ENCODE data around the gene UBXN11.

DNA sequence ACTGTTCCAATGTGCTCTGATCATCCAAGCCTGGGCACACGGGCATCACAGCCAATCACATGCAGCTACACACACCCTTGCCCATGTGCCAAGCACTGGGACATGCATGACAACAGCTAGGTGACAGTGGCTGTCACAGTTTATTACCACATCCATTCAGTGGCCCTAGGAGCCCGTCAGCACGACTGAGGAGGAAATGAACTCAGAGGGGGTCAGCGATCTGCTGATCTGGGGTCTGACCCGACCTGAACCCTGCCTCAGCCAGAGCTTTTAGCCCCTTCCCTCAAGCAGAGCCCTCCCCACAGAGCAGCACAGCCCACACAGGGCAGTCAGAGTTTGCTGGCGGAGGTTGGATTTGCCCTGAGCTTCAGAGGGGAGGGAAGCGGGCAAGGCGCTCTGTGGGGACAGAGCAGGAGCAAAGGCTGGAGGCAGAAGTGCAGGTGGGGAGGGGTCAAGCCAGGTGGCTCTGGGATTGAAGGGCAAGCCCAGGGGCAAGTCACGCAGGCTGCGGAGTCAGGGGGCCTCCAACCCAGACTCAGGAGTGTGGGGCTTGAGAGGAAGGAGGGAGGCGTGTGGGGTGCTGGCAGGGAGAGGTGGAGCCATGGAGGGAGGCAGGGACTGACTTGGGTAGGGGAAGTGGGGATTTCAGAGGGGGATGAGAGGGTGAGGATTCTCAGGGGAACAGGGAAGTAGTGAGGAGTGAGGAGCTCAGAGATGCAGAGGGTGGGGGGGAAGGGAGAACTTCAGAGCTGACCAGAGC lies 16.1 kb downstream of the UBXN11 start:
- TF ChIP-seq CEBPB (IDR thresholded peaks at IDR 0.05) (no peak), EP300 (IDR thresholded peaks at IDR 0.05) (no peak), MYC (IDR thresholded peaks at IDR 0.05; ENCODE audit: borderline replicate concordance, low read length) (no peak), POLR2A (IDR thresholded peaks at IDR 0.05; ENCODE audit: low read length) (no peak), ZC3H11A (IDR thresholded peaks at IDR 0.05) (no peak)
- TF ChIP-seq, protein P1, sequence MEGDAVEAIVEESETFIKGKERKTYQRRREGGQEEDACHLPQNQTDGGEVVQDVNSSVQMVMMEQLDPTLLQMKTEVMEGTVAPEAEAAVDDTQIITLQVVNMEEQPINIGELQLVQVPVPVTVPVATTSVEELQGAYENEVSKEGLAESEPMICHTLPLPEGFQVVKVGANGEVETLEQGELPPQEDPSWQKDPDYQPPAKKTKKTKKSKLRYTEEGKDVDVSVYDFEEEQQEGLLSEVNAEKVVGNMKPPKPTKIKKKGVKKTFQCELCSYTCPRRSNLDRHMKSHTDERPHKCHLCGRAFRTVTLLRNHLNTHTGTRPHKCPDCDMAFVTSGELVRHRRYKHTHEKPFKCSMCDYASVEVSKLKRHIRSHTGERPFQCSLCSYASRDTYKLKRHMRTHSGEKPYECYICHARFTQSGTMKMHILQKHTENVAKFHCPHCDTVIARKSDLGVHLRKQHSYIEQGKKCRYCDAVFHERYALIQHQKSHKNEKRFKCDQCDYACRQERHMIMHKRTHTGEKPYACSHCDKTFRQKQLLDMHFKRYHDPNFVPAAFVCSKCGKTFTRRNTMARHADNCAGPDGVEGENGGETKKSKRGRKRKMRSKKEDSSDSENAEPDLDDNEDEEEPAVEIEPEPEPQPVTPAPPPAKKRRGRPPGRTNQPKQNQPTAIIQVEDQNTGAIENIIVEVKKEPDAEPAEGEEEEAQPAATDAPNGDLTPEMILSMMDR (IDR thresholded peaks at IDR 0.05): no peak
- TF ChIP-seq, protein P2, sequence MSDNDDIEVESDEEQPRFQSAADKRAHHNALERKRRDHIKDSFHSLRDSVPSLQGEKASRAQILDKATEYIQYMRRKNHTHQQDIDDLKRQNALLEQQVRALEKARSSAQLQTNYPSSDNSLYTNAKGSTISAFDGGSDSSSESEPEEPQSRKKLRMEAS (IDR thresholded peaks at IDR 0.05): no peak
